Naive thymus-derived CD8-positive, alpha-beta T cell (primary cell): Measurements from ENCODE around the gene CPE. TPM values are rescaled to one million over a fixed set of nuclear protein-coding genes. Genes with fewer than 3 reads are reported as not detected.
"Not testable (repeated sequence)": the region's sequence is repeated elsewhere in the genome, so short reads cannot be mapped to it uniquely, and the experiment has no call there.

ENCODE experiments used
- ATAC-seq, 2 donors: fragments of 150-1000 bp; cut with Tn5 transposase in 1 of 2; sonication (Bioruptor Pico), chemical (Tn5 transposase) in 1 of 2; 1 replicate in 1 of 2; 2 replicates in 1 of 2; pipeline ENCODE4 v1.10.0; 2021; ENCODE audit warnings: mild to moderate bottlenecking in 2 of 2, moderate library complexity in 2 of 2
- POLR2A ChIA-PET: fragments of 350-600 bp; sonication (Branson Sonifier 250); formaldehyde crosslinking; loops from one replicate; lab custom pipeline; 2021; ENCODE audit warnings: antibody characterized with exemption; lab: Charles Lee
- DNase-seq, 10 donors: peaks; one replicate each; pipeline versions ENCODE4 v3.0.0 to v3.0.0-alpha.2; 2020 to 2022
- H3K27ac Mint-ChIP-seq, 10 donors: one replicate each; pipeline ENCODE4 v1.8.0; 2020 to 2022; ENCODE audit warnings: mild to moderate bottlenecking in 10 of 10, mixed read lengths in 10 of 10, moderate library complexity in 4 of 10, inconsistent platforms in 1 of 10
- H3K27me3 Mint-ChIP-seq, 5 donors: one replicate each; pipeline ENCODE4 v1.8.0; 2021 to 2022; ENCODE audit warnings: mixed read lengths in 5 of 5
- H3K36me3 Mint-ChIP-seq, 3 donors: one replicate each; pipeline ENCODE4 v1.8.0; 2020 to 2022; ENCODE audit warnings: mixed read lengths in 3 of 3, mild to moderate bottlenecking in 2 of 3, inconsistent platforms in 1 of 3
- H3K4me1 Mint-ChIP-seq, 4 donors: one replicate each; pipeline ENCODE4 v1.8.0; 2021 to 2022; ENCODE audit warnings: mixed read lengths in 4 of 4
- H3K4me3 Mint-ChIP-seq, 10 donors: one replicate each; pipeline ENCODE4 v1.8.0; 2020 to 2022; ENCODE audit warnings: mild to moderate bottlenecking in 10 of 10, mixed read lengths in 10 of 10, moderate library complexity in 6 of 10, inconsistent platforms in 1 of 10
- H3K9me3 Mint-ChIP-seq, 9 donors: one replicate each; pipeline ENCODE4 v1.8.0; 2020 to 2022; ENCODE audit warnings: mixed read lengths in 9 of 9, mild to moderate bottlenecking in 3 of 9, inconsistent platforms in 1 of 9, moderate library complexity in 1 of 9
- polyA plus RNA-seq, 3 donors: library from polyadenylated mRNA; unstranded; fragments of 300-500 nt; fragmentation: Illumina TruSeq; gene quantifications; one replicate each; pipeline ENCODE4 v1.2.3, GENCODE V29; 2021
- total RNA-seq, 8 experiments: library from RNA in 2 of 8; stranded (reverse) in 2 of 8; gene quantifications; one replicate each; pipeline ENCODE4 v1.2.3 and lab custom pipeline; 2021 to 2026

The CPE gene
- total RNA-seq, result not detected
- under 1 TPM in 1 of 3 donors, not detected in 2; 0.16 TPM for polyA plus RNA-seq
- total RNA-seq (lab: John Stamatoyannopoulos, UW), result 0 to 1.2 (median 0.04) reads per million in 6 experiments

DNA sequence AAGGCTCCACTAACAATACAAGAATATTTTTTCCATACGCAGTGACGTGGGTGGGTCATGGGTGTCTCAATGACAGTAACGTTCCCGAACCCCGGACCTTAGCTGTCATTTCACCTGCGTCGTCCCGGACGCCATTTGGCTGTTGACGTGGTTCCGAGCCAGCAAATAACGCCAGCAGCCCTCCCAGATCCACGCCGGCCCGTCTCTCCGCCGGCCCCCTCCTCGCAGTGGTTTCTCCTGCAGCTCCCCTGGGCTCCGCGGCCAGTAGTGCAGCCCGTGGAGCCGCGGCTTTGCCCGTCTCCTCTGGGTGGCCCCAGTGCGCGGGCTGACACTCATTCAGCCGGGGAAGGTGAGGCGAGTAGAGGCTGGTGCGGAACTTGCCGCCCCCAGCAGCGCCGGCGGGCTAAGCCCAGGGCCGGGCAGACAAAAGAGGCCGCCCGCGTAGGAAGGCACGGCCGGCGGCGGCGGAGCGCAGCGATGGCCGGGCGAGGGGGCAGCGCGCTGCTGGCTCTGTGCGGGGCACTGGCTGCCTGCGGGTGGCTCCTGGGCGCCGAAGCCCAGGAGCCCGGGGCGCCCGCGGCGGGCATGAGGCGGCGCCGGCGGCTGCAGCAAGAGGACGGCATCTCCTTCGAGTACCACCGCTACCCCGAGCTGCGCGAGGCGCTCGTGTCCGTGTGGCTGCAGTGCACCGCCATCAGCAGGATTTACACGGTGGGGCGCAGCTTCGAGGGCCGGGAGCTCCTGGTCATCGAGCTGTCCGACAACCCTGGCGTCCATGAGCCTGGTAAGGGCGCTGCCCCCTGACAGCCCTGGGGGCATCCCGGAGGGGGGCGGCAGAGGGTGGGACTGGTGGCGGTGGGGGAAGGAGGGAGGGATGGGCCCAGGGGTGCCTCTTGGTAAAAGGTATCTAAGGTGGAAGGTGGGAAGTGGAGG lies at the start of gene CPE:
CPE (plus strand) TSS at position 264 of the 933 bp plus-strand sequence; CDS start at position 478, 214 bp downstream.
- peaks cover 8 to 16% (median 14%) of the 10 kb centered on the region in 4 donors for H3K4me1 Mint-ChIP-seq
- peak; percentile 97 to 98 for ATAC-seq
- H3K27ac Mint-ChIP-seq, result peak within 1 kb of the TSS in 1 of 10 donors; percentile 52
- peaks cover 0 to 9% (median 1%) of the 10 kb centered on the region in 3 donors for H3K36me3 Mint-ChIP-seq
- peak; percentile 29 to 80 (median 56) for DNase-seq
- peaks cover 27 to 63% (median 36%) of the 10 kb centered on the region in 5 donors for H3K27me3 Mint-ChIP-seq
- peak within 1 kb of the TSS; percentile 71 to 89 (median 80) for H3K4me3 Mint-ChIP-seq
- POLR2A ChIA-PET, result no interaction called here
- H3K9me3 Mint-ChIP-seq, result peaks cover 0 to 13% (median 2%) of the 10 kb centered on the region in 9 donors

GRCh38 chr4:165330071-165330470 lies 48.7 kb upstream of the CPE start:
- POLR2A ChIA-PET, result no interaction called here
- Mint-ChIP-seq H3K4me3 (peak overlapping the region in 2 of 10 donors; percentile 8 to 41), H3K27ac (no peak overlapping the region), H3K9me3 (no peaks in the 10 kb centered on the region), H3K36me3 (peaks cover 0 to 31% (median 2%) of the 10 kb centered on the region in 3 donors), H3K27me3 (no peaks in the 10 kb centered on the region), H3K4me1 (peaks cover 29 to 46% (median 45%) of the 10 kb centered on the region in 4 donors)
- ATAC-seq (no peak), DNase-seq (no peak)

- Mint-ChIP-seq H3K4me3 (peak overlapping the region in 2 of 10 donors; percentile 2 to 60), H3K27ac (peak overlapping the region in 1 of 10 donors; percentile 21), H3K9me3 (no peaks in the 10 kb centered on the region), H3K36me3 (peaks cover 0 to 37% (median 2%) of the 10 kb centered on the region in 3 donors), H3K27me3 (no peaks in the 10 kb centered on the region), H3K4me1 (peaks cover 28 to 48% (median 45%) of the 10 kb centered on the region in 4 donors)
- ATAC-seq (no peak), DNase-seq (no peak)
- POLR2A ChIA-PET, result no interaction called here
Observed at GRCh38 chr4:165330666-165331065, 48.1 kb upstream of the CPE start.

GRCh38 chr4:165331359-165331758 lies 47.4 kb upstream of the CPE start:
- H3K27me3 Mint-ChIP-seq, result no peaks in the 10 kb centered on the region
- POLR2A ChIA-PET, result no interaction called here
- no peak for ATAC-seq
- H3K27ac Mint-ChIP-seq, result peak overlapping the region in 1 of 10 donors; percentile 21
- H3K9me3 Mint-ChIP-seq, result no peaks in the 10 kb centered on the region
- H3K36me3 Mint-ChIP-seq, result peaks cover 0 to 39% (median 2%) of the 10 kb centered on the region in 3 donors
- no peak for DNase-seq
- peak overlapping the region in 2 of 10 donors; percentile 3 to 48 for H3K4me3 Mint-ChIP-seq
- peaks cover 22 to 45% (median 38%) of the 10 kb centered on the region in 4 donors for H3K4me1 Mint-ChIP-seq

DNA sequence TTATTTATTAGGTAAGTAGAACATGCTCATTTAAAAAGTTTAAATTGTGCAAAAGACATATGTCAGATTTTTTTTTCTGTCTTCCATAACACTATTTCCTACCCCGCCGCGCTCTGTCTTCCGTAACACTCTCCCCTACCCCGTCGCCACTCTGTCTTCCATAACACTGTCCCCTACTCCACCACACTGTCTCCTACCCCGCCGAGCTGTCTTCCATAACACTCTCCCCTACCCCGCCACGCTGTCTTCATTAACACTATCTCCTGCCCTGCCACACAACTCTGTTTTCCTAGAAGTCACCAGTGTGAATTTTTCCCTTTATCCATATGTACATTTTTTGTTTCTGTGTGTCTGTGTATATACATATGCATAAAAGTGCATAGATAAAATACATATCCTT lies 47.0 kb upstream of the CPE start:
- peak overlapping the region in 1 of 10 donors; percentile 9 for H3K27ac Mint-ChIP-seq
- H3K36me3 Mint-ChIP-seq, result peaks cover 0 to 44% (median 2%) of the 10 kb centered on the region in 3 donors

GRCh38 chr4:165332502-165332901 lies 46.3 kb upstream of the CPE start:
- no peaks in the 10 kb centered on the region for H3K9me3 Mint-ChIP-seq
- H3K4me3 Mint-ChIP-seq, result peak overlapping the region in 2 of 10 donors; percentile 19 to 24
- no peaks in the 10 kb centered on the region for H3K27me3 Mint-ChIP-seq
- POLR2A ChIA-PET, result no interaction called here
- peaks cover 26 to 49% (median 36%) of the 10 kb centered on the region in 4 donors for H3K4me1 Mint-ChIP-seq
- peaks cover 0 to 51% (median 2%) of the 10 kb centered on the region in 3 donors for H3K36me3 Mint-ChIP-seq
- no peak for DNase-seq
- H3K27ac Mint-ChIP-seq, result peak overlapping the region in 2 of 10 donors; percentile 9 to 55
- no peak for ATAC-seq

More for the DNA sequence above, 47.0 kb upstream of the CPE start:
- Mint-ChIP-seq H3K9me3 (no peaks in the 10 kb centered on the region), H3K27me3 (no peaks in the 10 kb centered on the region), H3K4me1 (peaks cover 24 to 46% (median 36%) of the 10 kb centered on the region in 4 donors), H3K4me3 (peak overlapping the region in 4 of 10 donors; percentile 1 to 39 (median 22))
- POLR2A ChIA-PET, result no interaction called here
- DNase-seq (no peak), ATAC-seq (no peak)

DNA sequence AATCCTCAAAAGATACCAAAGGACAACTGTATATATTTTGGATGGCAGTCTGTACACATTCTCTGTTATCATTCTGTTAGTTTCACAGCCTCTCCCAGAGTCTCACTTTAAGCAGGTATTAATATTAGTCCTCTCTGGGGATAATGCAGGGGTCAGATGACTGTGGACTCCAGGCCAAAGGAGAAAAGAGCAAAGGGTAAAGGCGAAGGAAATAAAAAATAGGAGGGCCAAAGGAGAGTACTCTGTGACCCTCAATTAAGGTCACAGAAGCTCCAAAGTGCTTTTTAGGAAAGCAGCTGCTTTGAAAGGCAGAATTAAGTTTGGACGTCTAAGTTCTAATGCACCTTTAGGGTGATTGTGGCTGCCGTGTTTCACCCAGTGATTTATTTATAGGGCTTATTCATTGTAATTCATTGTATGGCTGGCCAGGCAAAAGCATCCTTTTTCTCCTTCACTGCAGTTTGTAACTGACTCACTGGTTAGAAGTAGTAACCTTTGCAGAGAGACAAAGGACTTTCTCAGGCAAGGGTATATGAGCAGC lies 43.6 kb upstream of the CPE start:
- peaks cover 27 to 46% (median 33%) of the 10 kb centered on the region in 4 donors for H3K4me1 Mint-ChIP-seq
- H3K36me3 Mint-ChIP-seq, result peaks cover 0 to 73% (median 7%) of the 10 kb centered on the region in 3 donors
- POLR2A ChIA-PET, result no interaction called here

DNA sequence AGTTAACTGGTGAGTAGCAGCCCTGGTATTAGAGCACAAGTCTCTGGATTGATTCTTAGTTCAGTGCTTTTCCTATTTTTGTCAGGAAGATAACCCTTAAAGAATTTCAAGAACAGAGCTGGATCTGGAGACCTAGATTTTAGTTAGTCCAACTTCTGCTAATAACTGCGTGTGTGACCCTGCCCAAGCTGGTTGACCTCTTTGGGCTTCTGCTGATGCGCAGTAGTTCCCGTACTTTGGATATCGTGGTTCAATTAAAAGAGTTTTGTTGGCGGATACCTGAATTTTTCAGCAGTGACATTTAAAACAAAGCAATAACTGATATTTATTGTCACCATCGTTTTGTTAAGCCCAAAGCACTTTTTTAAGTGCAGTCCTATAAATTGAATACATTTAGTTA lies 42.1 kb upstream of the CPE start:
- ATAC-seq (no peak), DNase-seq (no peak)
- POLR2A ChIA-PET, result no interaction called here
- H3K27ac Mint-ChIP-seq, result peak overlapping the region in 2 of 10 donors; percentile 2 to 7
- no peaks in the 10 kb centered on the region for H3K9me3 Mint-ChIP-seq
- no peak overlapping the region for H3K4me3 Mint-ChIP-seq
- no peaks in the 10 kb centered on the region for H3K27me3 Mint-ChIP-seq
- peaks cover 0 to 73% (median 5%) of the 10 kb centered on the region in 3 donors for H3K36me3 Mint-ChIP-seq
- H3K4me1 Mint-ChIP-seq, result peaks cover 13 to 31% (median 19%) of the 10 kb centered on the region in 4 donors

More for the DNA sequence above, 43.6 kb upstream of the CPE start:
- H3K27ac Mint-ChIP-seq, result peak overlapping the region in 2 of 10 donors; percentile 24 to 26
- no peaks in the 10 kb centered on the region for H3K9me3 Mint-ChIP-seq
- DNase-seq, result no peak
- no peak for ATAC-seq
- H3K27me3 Mint-ChIP-seq, result no peaks in the 10 kb centered on the region
- no peak overlapping the region for H3K4me3 Mint-ChIP-seq

GRCh38 chr4:165342340-165342739 lies 36.5 kb upstream of the CPE start:
- H3K4me3 Mint-ChIP-seq, H3K9me3 Mint-ChIP-seq, H3K4me1 Mint-ChIP-seq, DNase-seq, H3K27me3 Mint-ChIP-seq, ATAC-seq: not testable (repeated sequence)
- POLR2A ChIA-PET, result interaction anchor here (1.1 to 2.3 kb wide), 2 partner anchors 15 to 199 kb away, joined by 3 to 5 read pairs; partner anchors contain the start of gene MSMO1
- H3K27ac Mint-ChIP-seq, result peak overlapping the region in 4 of 10 donors; percentile 41 to 78 (median 54)
- H3K36me3 Mint-ChIP-seq, result peaks cover 0 to 56% (median 5%) of the 10 kb centered on the region in 3 donors

GRCh38 chr4:165343353-165344191 lies 35.2 kb upstream of the CPE start:
- no peaks in the 10 kb centered on the region for H3K9me3 Mint-ChIP-seq
- no peak for ATAC-seq

GRCh38 chr4:165345666-165346417 lies 33.0 kb upstream of the CPE start:
- no peak for DNase-seq
- no peaks in the 10 kb centered on the region for H3K9me3 Mint-ChIP-seq
- peaks cover 0 to 26% (median 0%) of the 10 kb centered on the region in 3 donors for H3K36me3 Mint-ChIP-seq
- no peak for ATAC-seq
- H3K27me3 Mint-ChIP-seq, result peaks cover 0 to under 1% (median 0%) of the 10 kb centered on the region in 5 donors
- no peak overlapping the region for H3K4me3 Mint-ChIP-seq
- no peaks in the 10 kb centered on the region for H3K4me1 Mint-ChIP-seq
- peak overlapping the region in 2 of 10 donors; percentile 41 to 73 for H3K27ac Mint-ChIP-seq
- POLR2A ChIA-PET, result no interaction called here

More at GRCh38 chr4:165343353-165344191, 35.2 kb upstream of the CPE start:
- peaks cover 0 to 46% (median 5%) of the 10 kb centered on the region in 3 donors for H3K36me3 Mint-ChIP-seq
- POLR2A ChIA-PET, result interaction anchor here (1.1 to 2.3 kb wide), 3 partner anchors 16 to 212 kb away, joined by 3 to 12 read pairs (median 5); partner anchors contain the start of gene MSMO1
- peak in 1 of 10 donors; percentile 28 for DNase-seq
- no peaks in the 10 kb centered on the region for H3K27me3 Mint-ChIP-seq
- no peaks in the 10 kb centered on the region for H3K4me1 Mint-ChIP-seq
- peak overlapping the region in 3 of 10 donors; percentile 32 to 52 (median 39) for H3K27ac Mint-ChIP-seq
- H3K4me3 Mint-ChIP-seq, result no peak overlapping the region
